ENCODE results near the gene TNFRSF11A. TPM values are rescaled to one million over a fixed set of nuclear protein-coding genes. Genes with fewer than 3 reads are reported as not detected.
A peak's percentile ranks its signal among the peaks of the same experiment; 100 is the strongest.

The TNFRSF11A gene
- total RNA-seq, 1 donor from 2014 or later, result 3.9 TPM

DNA sequence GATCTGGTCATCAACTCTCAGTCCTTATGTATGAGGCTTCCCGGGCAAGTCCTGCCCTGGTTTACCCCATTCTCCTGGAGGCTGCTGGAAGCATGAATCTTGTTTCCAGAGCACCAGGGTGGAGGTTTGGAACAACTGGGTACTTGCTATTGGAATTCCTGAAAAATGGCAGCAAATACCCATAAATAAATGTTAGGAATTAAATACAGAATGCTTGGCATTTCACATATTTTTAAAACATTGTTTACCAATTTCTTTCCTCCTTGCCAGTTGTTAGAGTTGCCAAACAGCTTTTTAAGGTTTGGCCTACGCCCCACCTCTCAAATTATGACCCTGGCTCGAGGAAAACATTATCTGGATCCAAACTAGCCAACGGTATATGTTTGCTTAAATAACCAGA lies 107.1 kb downstream of the TNFRSF11A start:
- no peaks in the 10 kb centered on the region for H3K27me3 ChIP-seq
- H3K27ac ChIP-seq, result no peak overlapping the region
- intact Hi-C loops (cut with DNase I), result loop anchor here (10.0 kb wide), 1 partner anchor 93 kb away; the partner anchor contains the start of gene ZCCHC2
- no peaks in the 10 kb centered on the region for H3K9me3 ChIP-seq
- DNase-seq (ENCODE audit: extremely low spot score in 2 of 2), result no peak
- no peaks in the 10 kb centered on the region for H3K36me3 ChIP-seq
- no peak overlapping the region for H3K4me3 ChIP-seq
- peaks cover 12% of the 10 kb centered on the region for H3K4me1 ChIP-seq
- TF ChIP-seq POLR2AphosphoS5 (IDR thresholded peaks at IDR 0.05; ENCODE audit: insufficient read depth in 1 of 2, low read depth in 1 of 2) (no peak), POLR2A (IDR thresholded peaks at IDR 0.05) (no peak)
- TF ChIP-seq, protein P1, sequence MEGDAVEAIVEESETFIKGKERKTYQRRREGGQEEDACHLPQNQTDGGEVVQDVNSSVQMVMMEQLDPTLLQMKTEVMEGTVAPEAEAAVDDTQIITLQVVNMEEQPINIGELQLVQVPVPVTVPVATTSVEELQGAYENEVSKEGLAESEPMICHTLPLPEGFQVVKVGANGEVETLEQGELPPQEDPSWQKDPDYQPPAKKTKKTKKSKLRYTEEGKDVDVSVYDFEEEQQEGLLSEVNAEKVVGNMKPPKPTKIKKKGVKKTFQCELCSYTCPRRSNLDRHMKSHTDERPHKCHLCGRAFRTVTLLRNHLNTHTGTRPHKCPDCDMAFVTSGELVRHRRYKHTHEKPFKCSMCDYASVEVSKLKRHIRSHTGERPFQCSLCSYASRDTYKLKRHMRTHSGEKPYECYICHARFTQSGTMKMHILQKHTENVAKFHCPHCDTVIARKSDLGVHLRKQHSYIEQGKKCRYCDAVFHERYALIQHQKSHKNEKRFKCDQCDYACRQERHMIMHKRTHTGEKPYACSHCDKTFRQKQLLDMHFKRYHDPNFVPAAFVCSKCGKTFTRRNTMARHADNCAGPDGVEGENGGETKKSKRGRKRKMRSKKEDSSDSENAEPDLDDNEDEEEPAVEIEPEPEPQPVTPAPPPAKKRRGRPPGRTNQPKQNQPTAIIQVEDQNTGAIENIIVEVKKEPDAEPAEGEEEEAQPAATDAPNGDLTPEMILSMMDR (IDR thresholded peaks at IDR 0.05), result no peak

DNA sequence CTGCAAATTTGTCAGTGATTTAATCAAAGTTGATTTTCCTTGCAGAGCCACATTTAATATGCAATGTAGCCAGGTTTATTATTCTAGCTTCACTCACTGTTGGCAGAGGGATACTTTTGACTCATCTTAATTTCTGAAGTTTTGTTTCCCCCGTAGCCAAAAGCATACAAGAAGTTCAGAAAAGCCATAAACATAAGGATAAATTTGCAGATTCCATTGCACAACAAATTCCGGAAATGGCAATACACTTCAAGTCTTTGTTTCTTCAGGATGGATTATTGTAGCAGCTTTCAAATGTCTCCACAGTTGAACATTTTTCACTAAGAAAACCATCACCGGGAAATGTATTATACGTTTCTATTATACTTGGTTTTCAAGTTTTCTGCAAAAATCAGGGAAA lies 109.7 kb downstream of the TNFRSF11A start:
- Histone ChIP-seq H3K4me1 (peaks cover 25% of the 10 kb centered on the region), H3K9me3 (no peaks in the 10 kb centered on the region), H3K36me3 (no peaks in the 10 kb centered on the region), H3K4me3 (no peak overlapping the region), H3K27me3 (no peaks in the 10 kb centered on the region), H3K27ac (no peak overlapping the region)
- TF ChIP-seq, protein P1 (IDR thresholded peaks at IDR 0.05), result no peak
- TF ChIP-seq POLR2AphosphoS5 (IDR thresholded peaks at IDR 0.05; ENCODE audit: insufficient read depth in 1 of 2, low read depth in 1 of 2) (no peak), POLR2A (IDR thresholded peaks at IDR 0.05) (no peak)
- intact Hi-C loops (cut with DNase I), result loop anchor here (5.0 to 10.0 kb wide), 2 partner anchors 90 to 283 kb away; partner anchors contain the start of genes PHLPP1 and ZCCHC2
- no peak for DNase-seq (ENCODE audit: extremely low spot score in 2 of 2)

DNA sequence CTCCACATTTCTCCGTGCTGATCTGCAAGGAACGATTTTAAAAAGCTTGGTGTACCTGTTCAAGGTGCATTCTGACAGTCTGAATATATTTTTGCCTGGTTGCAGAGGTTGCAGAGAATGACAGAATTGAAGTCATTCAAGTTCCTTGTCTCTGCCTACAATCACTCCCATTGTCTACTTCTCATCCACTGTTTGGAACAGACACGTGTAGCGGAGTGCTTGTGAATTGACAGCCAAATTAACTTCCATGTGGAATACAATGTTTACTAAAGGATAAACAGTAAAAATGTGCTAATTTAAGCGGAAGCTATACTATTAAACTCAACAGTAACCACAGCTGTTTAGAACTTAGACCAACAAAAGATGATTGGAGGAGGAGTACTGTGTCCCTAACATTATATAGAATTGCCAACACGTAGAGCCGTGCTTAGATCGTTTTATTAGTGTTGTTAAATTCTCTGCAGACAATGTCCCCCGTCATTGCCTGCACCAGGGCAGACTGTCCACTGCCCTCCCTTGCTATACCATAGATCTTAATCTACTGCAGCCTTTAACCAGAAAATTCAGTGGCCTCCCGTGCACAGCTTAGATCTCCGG lies 110.4 kb downstream of the TNFRSF11A start:
- Histone ChIP-seq H3K9me3 (no peaks in the 10 kb centered on the region), H3K36me3 (no peaks in the 10 kb centered on the region), H3K4me1 (peaks cover 25% of the 10 kb centered on the region), H3K27ac (no peak overlapping the region), H3K4me3 (no peak overlapping the region), H3K27me3 (no peaks in the 10 kb centered on the region)
- intact Hi-C loops (cut with DNase I), result loop anchor here (5.0 to 10.0 kb wide), 2 partner anchors 89 to 282 kb away; partner anchors contain the start of genes PHLPP1 and ZCCHC2
- DNase-seq (ENCODE audit: extremely low spot score in 2 of 2), result no peak
- TF ChIP-seq POLR2A (IDR thresholded peaks at IDR 0.05) (no peak), POLR2AphosphoS5 (IDR thresholded peaks at IDR 0.05; ENCODE audit: insufficient read depth in 1 of 2, low read depth in 1 of 2) (no peak)
- TF ChIP-seq, protein P1 (IDR thresholded peaks at IDR 0.05), result no peak

DNA sequence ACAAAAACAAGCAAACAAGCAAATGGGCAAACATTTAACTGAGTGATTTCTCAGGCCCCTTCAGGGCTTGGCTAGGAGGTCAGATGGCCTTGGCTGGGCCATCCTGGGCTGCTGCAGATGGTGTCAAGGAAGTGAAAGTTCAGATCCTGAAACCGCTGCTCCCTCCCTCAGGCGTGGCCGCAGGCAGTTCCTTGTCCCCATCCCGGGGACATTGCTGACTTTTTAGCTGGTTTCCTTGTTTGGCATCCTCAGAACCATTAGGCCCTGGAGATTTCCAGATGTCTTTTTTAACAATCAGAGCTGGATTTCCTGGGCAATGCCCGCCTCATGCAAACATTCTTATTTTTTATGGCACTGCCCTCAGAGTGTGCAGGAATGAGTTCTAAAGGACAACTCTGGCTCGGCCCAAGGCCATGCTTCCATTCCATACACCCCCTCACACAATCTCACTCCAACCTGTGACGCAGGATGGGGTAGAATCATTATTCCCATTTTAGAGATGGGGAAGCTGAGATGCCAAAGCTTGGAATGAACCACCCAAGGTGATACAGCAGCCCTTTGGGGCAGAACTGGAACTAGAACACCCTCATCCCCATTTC lies 111.6 kb downstream of the TNFRSF11A start:
- no peak for DNase-seq (ENCODE audit: extremely low spot score in 2 of 2)
- peak overlapping the region; percentile 67 for H3K27ac ChIP-seq
- no peak overlapping the region for H3K4me3 ChIP-seq
- H3K4me1 ChIP-seq, result peaks cover 25% of the 10 kb centered on the region
- TF ChIP-seq, protein P1 (IDR thresholded peaks at IDR 0.05), result no peak
- TF ChIP-seq POLR2A (IDR thresholded peaks at IDR 0.05), result no peak
- no peak for TF ChIP-seq POLR2AphosphoS5 (IDR thresholded peaks at IDR 0.05; ENCODE audit: insufficient read depth in 1 of 2, low read depth in 1 of 2)
- intact Hi-C loops (cut with DNase I), result loop anchor here (5.0 to 10.0 kb wide), 2 partner anchors 88 to 281 kb away; partner anchors contain the start of genes PHLPP1 and ZCCHC2
- no peaks in the 10 kb centered on the region for H3K36me3 ChIP-seq
- H3K27me3 ChIP-seq, result no peaks in the 10 kb centered on the region
- no peaks in the 10 kb centered on the region for H3K9me3 ChIP-seq
